OCI-LY3 (cell line): ENCODE data around the gene NR1D1.

Source experiments
- H2AFZ ChIP-seq: fragments of 200-600, 300-600 bp; shearing (Covaris generic); 2 replicates; pipeline ENCODE4 v1.6.0; 2014; ENCODE audit warnings: antibody characterized with exemption, low read depth, low read length
- H3K27ac ChIP-seq: fragments of 200-600, 300-600 bp; sonication (generic); 2 replicates; pipeline ENCODE4 v1.5.1; 2014; ENCODE audit warnings: mild to moderate bottlenecking, low read length, moderate library complexity, mixed read lengths
- H3K27me3 ChIP-seq: fragments of 200-600, 300-600 bp; sonication (generic); 2 replicates; pipeline ENCODE4 v1.6.1; 2014; ENCODE audit warnings: low read depth, low read length, mixed read lengths
- H3K36me3 ChIP-seq: fragments of 200-600, 300-600 bp; sonication (generic); replicated peaks from 2 replicates; pipeline ENCODE3; 2014; ENCODE audit warnings: low read depth, low read length, mixed read lengths
- H3K4me1 ChIP-seq: fragments of 300-600, 200-600 bp; sonication (generic); 2 replicates; pipeline ENCODE4 v1.6.1; 2014; ENCODE audit warnings: low read length, mixed read lengths
- H3K4me2 ChIP-seq: fragments of 200-600, 300-600 bp; sonication (generic); 2 replicates; pipeline ENCODE4 v1.6.1; 2014; ENCODE audit warnings: low read length, mixed read lengths
- H3K4me3 ChIP-seq: fragments of 300-600, 200-600 bp; sonication (generic); 2 replicates; pipeline ENCODE4 v1.5.1; 2014; ENCODE audit warnings: antibody characterized with exemption, mild to moderate bottlenecking, low read length, moderate library complexity
- H3K79me2 ChIP-seq: fragments of 300-600, 200-600 bp; shearing (Covaris generic); 2 replicates; pipeline ENCODE4 v1.6.1; 2014; ENCODE audit warnings: mild to moderate bottlenecking, low read length, mixed read lengths
- H3K9ac ChIP-seq: fragments of 300-600, 200-600 bp; shearing (Covaris generic); 2 replicates; pipeline ENCODE4 v1.6.0; 2014; ENCODE audit warnings: mild to moderate bottlenecking, low read length, moderate library complexity
- H3K9me3 ChIP-seq: fragments of 200-600, 300-600 bp; shearing (Covaris generic); 2 replicates; pipeline ENCODE4 v1.6.1; 2014; ENCODE audit warnings: low read length, mixed read lengths; ENCODE audit not compliant: insufficient read depth
- H4K20me1 ChIP-seq: fragments of 200-600, 300-600 bp; sonication (generic); 2 replicates; pipeline ENCODE4 v1.6.1; 2016; ENCODE audit warnings: low read length, mixed read lengths; ENCODE audit not compliant: insufficient read depth
- CTCF ChIP-seq: fragments of 200-600, 300-600 bp; sonication (generic); IDR thresholded peaks from 2 replicates; pipeline ENCODE4 v1.5.1; 2014; ENCODE audit warnings: antibody characterized with exemption, low read length, low read depth
- EZH2phosphoT487 ChIP-seq: fragments of 200-600 bp; shearing (Covaris generic); IDR thresholded peaks from 2 replicates; pipeline ENCODE4 v1.6.1; 2018; ENCODE audit warnings: antibody characterized with exemption, mixed run types, low read depth

NR1D1 gene

GRCh38 chr17:40060887-40061608 is 39.3 kb downstream of the NR1D1 start:
- no peak overlapping the region for H3K9ac ChIP-seq

GRCh38 chr17:40059729-40060475 is 40.5 kb downstream of the NR1D1 start:
- no peak overlapping the region for H3K27ac ChIP-seq
- no peaks in the 10 kb centered on the region for H3K36me3 ChIP-seq
- H3K4me1 ChIP-seq = peaks cover 22% of the 10 kb centered on the region
- no peak overlapping the region for H3K4me3 ChIP-seq
- no peak overlapping the region; the same call in 1 of the 2 replicates for H2AFZ ChIP-seq
- no peaks in the 10 kb centered on the region for H4K20me1 ChIP-seq
- H3K4me2 ChIP-seq = no peak overlapping the region
- H3K9me3 ChIP-seq = no peaks in the 10 kb centered on the region
- H3K79me2 ChIP-seq = 0 out of 2 replicates have a peak, but pooled peaks cover 2% of the 10 kb centered on the region
- no peak overlapping the region for H3K9ac ChIP-seq
- peaks cover 22% of the 10 kb centered on the region for H3K27me3 ChIP-seq
- TF ChIP-seq EZH2phosphoT487 (no peak), CTCF (no peak)

More at GRCh38 chr17:40060887-40061608, 39.3 kb downstream of the NR1D1 start:
- H3K27me3 ChIP-seq = peaks cover 22% of the 10 kb centered on the region
- TF ChIP-seq CTCF (no peak), EZH2phosphoT487 (no peak)
- no peak overlapping the region for H3K27ac ChIP-seq
- H4K20me1 ChIP-seq = no peaks in the 10 kb centered on the region
- no peaks in the 10 kb centered on the region for H3K36me3 ChIP-seq
- no peaks in the 10 kb centered on the region for H3K9me3 ChIP-seq
- H3K4me3 ChIP-seq = no peak overlapping the region
- 0 out of 2 replicates have a peak, but pooled peaks cover 2% of the 10 kb centered on the region for H3K79me2 ChIP-seq
- H2AFZ ChIP-seq = no peak overlapping the region
- no peak overlapping the region for H3K4me2 ChIP-seq
- H3K4me1 ChIP-seq = peaks cover 20% of the 10 kb centered on the region

GRCh38 chr17:40058865-40059264 is 41.5 kb downstream of the NR1D1 start:
- Histone ChIP-seq H4K20me1 (no peaks in the 10 kb centered on the region), H3K4me3 (no peak overlapping the region), H3K9me3 (no peaks in the 10 kb centered on the region), H3K4me2 (no peak overlapping the region), H3K4me1 (peaks cover 17% of the 10 kb centered on the region), H3K27me3 (peaks cover 14% of the 10 kb centered on the region), H3K27ac (no peak overlapping the region), H3K79me2 (peaks cover 3% of the 10 kb centered on the region), H2AFZ (no peak overlapping the region), H3K9ac (no peak overlapping the region), H3K36me3 (no peaks in the 10 kb centered on the region)
- TF ChIP-seq EZH2phosphoT487 = no peak
- no peak for TF ChIP-seq CTCF

- Histone ChIP-seq H3K4me3 (no peak overlapping the region), H3K4me1 (peaks cover 18% of the 10 kb centered on the region), H3K79me2 (peaks cover 9% of the 10 kb centered on the region), H3K9me3 (no peaks in the 10 kb centered on the region), H3K27ac (no peak overlapping the region), H2AFZ (no peak overlapping the region), H3K9ac (no peak overlapping the region), H3K27me3 (peaks cover 13% of the 10 kb centered on the region), H3K4me2 (no peak overlapping the region), H4K20me1 (no peaks in the 10 kb centered on the region), H3K36me3 (no peaks in the 10 kb centered on the region)
- no peak for TF ChIP-seq CTCF
- TF ChIP-seq EZH2phosphoT487 = no peak
Observed at GRCh38 chr17:40058186-40058784, 42.1 kb downstream of the NR1D1 start.
